HEK293 (cell line): ENCODE data around the gene VIT.

ENCODE experiments used
- CTCF ChIP-seq: fragments of 450-650 bp; formaldehyde crosslinking; IDR thresholded peaks from 2 replicates; pipeline ENCODE4 v1.5.1; 2016; ENCODE audit warnings: missing biosample characterization, missing genetic modification characterization
- ELK4 ChIP-seq: IDR thresholded peaks from 2 replicates; pipeline ENCODE4 v1.6.1; 2011; ENCODE audit warnings: mild to moderate bottlenecking, low read depth, low read length, borderline replicate concordance
- ZBTB8A ChIP-seq: fragments of 450-650 bp; formaldehyde crosslinking; IDR thresholded peaks from 2 replicates; pipeline ENCODE4 v1.5.1; 2016; ENCODE audit warnings: missing biosample characterization, missing genetic modification characterization
- ZNF274 ChIP-seq, 2 experiments: fragments of 200-500 bp in 1 of 2; fragments of 450-650 bp in 1 of 2; sonication (Bioruptor generic) in 1 of 2; formaldehyde crosslinking in 1 of 2; IDR thresholded peaks; 2 replicates each; pipeline versions ENCODE4 v1.5.1 to v1.6.1; 2014 to 2016; ENCODE audit warnings: borderline replicate concordance in 1 of 2, inconsistent platforms in 1 of 2, low read length in 1 of 2, missing biosample characterization in 1 of 2, missing genetic modification characterization in 1 of 2
- ZNF292 ChIP-seq: fragments of 450-650 bp; formaldehyde crosslinking; IDR thresholded peaks from 2 replicates; pipeline ENCODE4 v1.5.1; 2016; ENCODE audit warnings: low read depth, missing biosample characterization, missing genetic modification characterization, borderline replicate concordance
- ZNF423 ChIP-seq: fragments of 450-650 bp; formaldehyde crosslinking; IDR thresholded peaks from 2 replicates; pipeline ENCODE4 v1.5.1; 2016; ENCODE audit warnings: missing biosample characterization, missing genetic modification characterization
- ZSCAN23 ChIP-seq: fragments of 450-650 bp; formaldehyde crosslinking; IDR thresholded peaks from 2 replicates; pipeline ENCODE4 v1.5.1; 2016; ENCODE audit warnings: missing biosample characterization, missing genetic modification characterization
- TF ChIP-seq, protein P1 (sequence below): fragments of 450-650 bp; formaldehyde crosslinking; IDR thresholded peaks from 2 replicates; pipeline ENCODE4 v1.5.1; 2016; ENCODE audit warnings: missing biosample characterization, missing genetic modification characterization
- TF ChIP-seq, protein P2 (sequence below): fragments of 450-650 bp; IDR thresholded peaks from 2 replicates; pipeline ENCODE4 v1.5.1; 2018; ENCODE audit warnings: missing biosample characterization, missing genetic modification characterization

- TF ChIP-seq ELK4: no peak
- no peak for TF ChIP-seq ZBTB8A
- TF ChIP-seq ZNF423 (tag by site-specific recombination): no peak
- TF ChIP-seq ZSCAN23 (tag by site-specific recombination): no peak
- TF ChIP-seq CTCF: no peak
- no peak for TF ChIP-seq ZNF274 (IDR thresholded peaks at IDR 0.05; ENCODE audit: low read length)
- TF ChIP-seq ZNF274 (tag by site-specific recombination; IDR thresholded peaks at IDR 0.05; ENCODE audit: borderline replicate concordance): no peak
- TF ChIP-seq ZNF292 (tag by site-specific recombination): no peak
- TF ChIP-seq, protein P1, sequence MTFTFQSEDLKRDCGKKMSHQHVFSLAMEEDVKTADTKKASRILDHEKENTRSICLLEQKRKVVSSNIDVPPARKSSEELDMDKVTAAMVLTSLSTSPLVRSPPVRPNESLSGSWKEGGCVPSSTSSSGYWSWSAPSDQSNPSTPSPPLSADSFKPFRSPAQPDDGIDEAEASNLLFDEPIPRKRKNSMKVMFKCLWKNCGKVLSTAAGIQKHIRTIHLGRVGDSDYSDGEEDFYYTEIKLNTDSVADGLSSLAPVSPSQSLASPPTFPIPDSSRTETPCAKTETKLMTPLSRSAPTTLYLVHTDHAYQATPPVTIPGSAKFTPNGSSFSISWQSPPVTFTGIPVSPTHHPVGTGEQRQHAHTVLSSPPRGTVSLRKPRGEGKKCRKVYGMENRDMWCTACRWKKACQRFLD (tag by site-specific recombination): no peak
- TF ChIP-seq, protein P2, sequence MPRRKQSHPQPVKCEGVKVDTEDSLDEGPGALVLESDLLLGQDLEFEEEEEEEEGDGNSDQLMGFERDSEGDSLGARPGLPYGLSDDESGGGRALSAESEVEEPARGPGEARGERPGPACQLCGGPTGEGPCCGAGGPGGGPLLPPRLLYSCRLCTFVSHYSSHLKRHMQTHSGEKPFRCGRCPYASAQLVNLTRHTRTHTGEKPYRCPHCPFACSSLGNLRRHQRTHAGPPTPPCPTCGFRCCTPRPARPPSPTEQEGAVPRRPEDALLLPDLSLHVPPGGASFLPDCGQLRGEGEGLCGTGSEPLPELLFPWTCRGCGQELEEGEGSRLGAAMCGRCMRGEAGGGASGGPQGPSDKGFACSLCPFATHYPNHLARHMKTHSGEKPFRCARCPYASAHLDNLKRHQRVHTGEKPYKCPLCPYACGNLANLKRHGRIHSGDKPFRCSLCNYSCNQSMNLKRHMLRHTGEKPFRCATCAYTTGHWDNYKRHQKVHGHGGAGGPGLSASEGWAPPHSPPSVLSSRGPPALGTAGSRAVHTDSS: no peak
Measured at GRCh38 chr2:36740061-36740460, 43.6 kb downstream of the VIT start.
